Stimulated activated CD8-positive, alpha-beta memory T cell treated with anti-CD3 and anti-CD28 coated beads, Interleukin-7, amount 100 ng/mL, for 24 hours (primary cell): ENCODE results near the gene C1QB.
A peak's percentile ranks its signal among the peaks of the same experiment; 100 is the strongest.

Experiments used
- DNase-seq: peaks from one replicate; pipeline ENCODE4 v3.0.0-alpha.2; 2020; ENCODE audit warnings: low read depth

C1QB gene

GRCh38 chr1:22633697-22634463, 19.2 kb upstream of the C1QB start:
- no peak for DNase-seq

DNA sequence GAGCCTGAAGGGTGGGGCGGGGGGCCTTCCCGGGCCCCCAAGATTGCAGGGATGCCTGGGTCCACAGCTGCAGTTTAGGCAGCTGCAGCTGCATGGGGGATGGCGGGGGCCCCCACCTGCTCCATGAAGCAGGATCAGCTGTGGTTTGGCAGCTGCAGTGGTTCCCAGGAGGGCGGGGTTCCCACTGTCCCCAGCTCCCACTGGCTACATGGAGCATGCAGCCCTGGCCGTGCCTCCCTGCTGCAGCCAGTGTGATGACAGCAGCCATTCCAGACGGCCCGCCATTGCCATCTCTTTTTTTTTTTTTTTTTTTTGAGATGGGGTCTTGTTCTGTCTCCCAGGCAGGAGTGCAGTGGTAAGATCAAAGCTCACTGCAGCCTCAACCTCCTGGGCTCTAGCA, 17.6 kb upstream of the C1QB start:
- DNase-seq, result no peak

- DNase-seq, result no peak
Observed at GRCh38 chr1:22636353-22636752, 16.7 kb upstream of the C1QB start, which contains the start of gene C1QA. Gene C1QA, plus strand, starts transcription at chr1:22636628. Its CDS starts 989 bp downstream, at chr1:22637617.

DNA sequence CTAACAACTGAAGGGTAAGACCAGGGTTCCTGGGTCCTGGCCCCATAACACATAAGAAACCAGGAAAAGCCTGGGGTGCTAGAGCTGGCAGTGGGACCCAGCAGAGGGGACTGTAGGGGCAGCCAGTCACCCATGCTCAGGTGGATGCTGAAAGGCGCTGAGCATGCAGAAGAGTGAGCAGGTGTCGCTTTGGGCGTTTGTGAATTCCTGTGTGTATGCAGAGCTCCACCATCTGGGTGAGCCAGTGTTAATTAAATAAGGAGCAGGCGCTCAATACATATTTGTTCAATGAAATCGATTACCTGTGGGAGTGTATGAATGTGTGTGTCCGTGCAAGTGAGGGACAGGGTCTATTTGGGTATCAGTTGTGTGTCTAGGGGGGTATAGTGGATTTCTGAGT, 16.1 kb upstream of the C1QB start:
- DNase-seq, result no peak

DNA sequence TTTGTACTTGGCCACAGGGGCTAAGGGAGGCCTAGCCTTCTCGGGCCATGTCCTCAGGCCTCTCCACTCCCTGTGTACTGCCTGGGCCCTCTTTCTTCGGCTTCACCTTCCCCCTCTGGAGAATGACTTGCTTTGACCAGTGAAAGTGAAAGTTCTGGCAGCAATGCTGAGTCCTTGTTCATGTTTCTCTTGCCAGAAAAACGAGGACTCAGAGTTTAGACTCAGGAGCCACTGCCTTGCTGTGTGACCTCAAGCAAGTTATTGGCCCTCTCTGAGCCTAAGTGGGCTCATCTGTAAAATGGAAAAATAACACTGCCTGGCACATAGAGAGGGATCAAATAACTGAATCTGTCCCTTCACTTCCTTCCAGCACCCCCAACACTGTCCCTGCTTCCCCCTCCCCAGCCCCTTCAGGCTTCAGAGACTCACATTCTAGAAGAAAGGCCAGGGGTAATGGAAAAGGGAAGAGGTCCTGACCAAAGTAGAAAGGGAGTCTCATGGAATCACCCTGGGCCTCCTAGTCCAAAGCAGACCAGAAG, 15.1 kb upstream of the C1QB start:
- DNase-seq, result no peak

GRCh38 chr1:22638476-22639234, 14.4 kb upstream of the C1QB start:
- no peak for DNase-seq

GRCh38 chr1:22639286-22639685, 13.8 kb upstream of the C1QB start:
- no peak for DNase-seq

GRCh38 chr1:22641247-22641646, 11.8 kb upstream of the C1QB start:
- no peak for DNase-seq

DNA sequence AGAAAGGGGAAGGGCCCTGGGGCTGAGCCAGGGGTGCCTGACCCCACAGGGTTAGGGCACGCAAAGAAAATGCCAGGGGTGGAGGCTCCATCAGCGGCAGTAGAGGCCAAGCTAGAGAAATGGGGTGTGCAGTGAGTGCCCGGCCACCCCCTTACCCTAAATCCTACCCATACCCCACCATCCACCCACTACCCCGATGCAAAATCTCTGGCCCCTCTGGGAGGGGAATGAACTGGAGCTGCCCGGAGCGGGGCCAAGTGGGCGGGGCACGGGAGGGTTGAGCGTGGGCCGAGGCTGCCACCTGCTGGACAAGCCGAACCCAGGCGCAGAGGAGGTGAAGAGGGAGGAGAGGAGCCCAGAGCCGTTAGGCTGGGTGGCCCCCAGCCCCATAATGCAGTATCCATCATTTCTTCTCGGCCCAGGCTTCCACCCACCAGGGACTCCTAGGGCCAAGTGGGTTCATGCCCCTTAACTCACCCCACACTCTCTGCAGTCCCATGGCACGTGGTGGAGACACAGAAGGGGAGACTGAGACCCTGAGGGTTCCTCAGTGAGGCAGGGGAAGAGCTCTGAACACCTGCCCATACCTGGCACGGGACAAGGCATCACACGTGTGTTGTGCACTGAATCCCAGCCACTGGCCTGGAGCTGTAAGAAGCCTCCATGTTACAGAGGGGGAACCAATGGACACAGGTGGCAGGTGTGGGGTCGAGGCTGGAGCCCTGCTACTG, 11.0 kb upstream of the C1QB start:
- DNase-seq, result peak; percentile 51

GRCh38 chr1:22643381-22643780, 9.7 kb upstream of the C1QB start, which contains the start of gene C1QC:
Gene C1QC, plus strand, starts transcription at chr1:22643633. Its CDS starts 391 bp downstream, at chr1:22644024.
- no peak for DNase-seq

GRCh38 chr1:22643928-22644327, 9.1 kb upstream of the C1QB start:
- no peak for DNase-seq

GRCh38 chr1:22645931-22646330, 7.1 kb upstream of the C1QB start:
- DNase-seq, result no peak

DNA sequence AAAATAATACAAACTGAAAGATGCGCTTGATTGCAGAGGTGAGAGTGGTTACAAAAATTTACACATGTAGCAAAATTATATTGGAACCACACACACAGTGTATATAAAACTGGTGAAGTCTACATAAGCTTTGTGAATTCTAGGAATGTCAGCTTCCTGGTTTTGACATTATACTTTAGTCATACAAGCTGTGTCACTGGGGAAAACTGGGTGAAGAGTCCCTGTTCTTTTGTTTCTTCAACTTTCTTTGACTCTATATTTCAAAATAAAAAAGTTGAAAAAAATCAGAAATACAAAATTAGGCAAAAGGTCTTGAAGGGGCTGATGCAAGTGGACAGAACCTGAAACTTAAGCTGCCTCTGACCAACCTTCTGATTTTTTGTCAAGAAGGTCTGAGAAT, 6.7 kb upstream of the C1QB start:
- no peak for DNase-seq

GRCh38 chr1:22650089-22650693, 2.8 kb upstream of the C1QB start:
- DNase-seq, result no peak

GRCh38 chr1:22651941-22652856, 837 bp upstream of the C1QB start:
- DNase-seq, result no peak

- no peak for DNase-seq
Observed at GRCh38 chr1:22654692-22655091, 1.7 kb downstream of the C1QB start.

- no peak for DNase-seq
Observed at GRCh38 chr1:22658385-22659163, 5.5 kb downstream of the C1QB start.

DNA sequence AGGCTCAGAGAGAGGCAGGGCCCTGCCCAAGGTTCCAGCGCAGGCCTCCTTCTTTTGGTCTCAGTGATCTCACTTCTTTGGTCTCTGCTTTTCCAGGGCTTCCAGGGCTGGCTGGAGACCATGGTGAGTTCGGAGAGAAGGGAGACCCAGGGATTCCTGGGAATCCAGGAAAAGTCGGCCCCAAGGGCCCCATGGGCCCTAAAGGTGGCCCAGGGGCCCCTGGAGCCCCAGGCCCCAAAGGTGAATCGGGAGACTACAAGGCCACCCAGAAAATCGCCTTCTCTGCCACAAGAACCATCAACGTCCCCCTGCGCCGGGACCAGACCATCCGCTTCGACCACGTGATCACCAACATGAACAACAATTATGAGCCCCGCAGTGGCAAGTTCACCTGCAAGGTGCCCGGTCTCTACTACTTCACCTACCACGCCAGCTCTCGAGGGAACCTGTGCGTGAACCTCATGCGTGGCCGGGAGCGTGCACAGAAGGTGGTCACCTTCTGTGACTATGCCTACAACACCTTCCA, 7.7 kb downstream of the C1QB start:
- no peak for DNase-seq

DNA sequence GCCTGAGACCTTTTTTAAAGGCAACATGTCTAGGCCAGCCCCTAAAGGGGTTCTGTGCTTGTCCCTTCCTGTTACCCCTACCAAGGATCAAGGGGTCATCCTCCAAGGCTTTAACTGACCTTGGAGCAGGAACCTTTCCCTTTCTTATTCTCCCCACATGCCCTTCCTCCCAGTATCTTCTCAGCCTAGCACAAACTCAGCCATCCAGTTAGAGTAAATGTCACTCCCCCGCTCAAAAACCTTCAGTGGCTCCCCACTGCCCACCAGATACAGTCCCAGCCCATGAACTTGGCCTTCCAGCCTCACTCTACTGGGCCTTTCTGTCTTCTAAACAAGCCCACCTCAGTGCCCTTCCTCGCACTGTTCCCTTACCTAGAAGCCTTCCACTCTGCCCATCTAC, 8.8 kb downstream of the C1QB start:
- no peak for DNase-seq

- no peak for DNase-seq
Observed at GRCh38 chr1:22662318-22662717, 9.3 kb downstream of the C1QB start.
